ENCODE data around the gene INPP5A. TPM values are rescaled to one million over a fixed set of nuclear protein-coding genes. Genes with fewer than 3 reads are reported as not detected.
A peak's percentile ranks its signal among the peaks of the same experiment; 100 is the strongest.

INPP5A gene
- total RNA-seq, 1 donor from 2014 or later = 32.8 TPM

DNA sequence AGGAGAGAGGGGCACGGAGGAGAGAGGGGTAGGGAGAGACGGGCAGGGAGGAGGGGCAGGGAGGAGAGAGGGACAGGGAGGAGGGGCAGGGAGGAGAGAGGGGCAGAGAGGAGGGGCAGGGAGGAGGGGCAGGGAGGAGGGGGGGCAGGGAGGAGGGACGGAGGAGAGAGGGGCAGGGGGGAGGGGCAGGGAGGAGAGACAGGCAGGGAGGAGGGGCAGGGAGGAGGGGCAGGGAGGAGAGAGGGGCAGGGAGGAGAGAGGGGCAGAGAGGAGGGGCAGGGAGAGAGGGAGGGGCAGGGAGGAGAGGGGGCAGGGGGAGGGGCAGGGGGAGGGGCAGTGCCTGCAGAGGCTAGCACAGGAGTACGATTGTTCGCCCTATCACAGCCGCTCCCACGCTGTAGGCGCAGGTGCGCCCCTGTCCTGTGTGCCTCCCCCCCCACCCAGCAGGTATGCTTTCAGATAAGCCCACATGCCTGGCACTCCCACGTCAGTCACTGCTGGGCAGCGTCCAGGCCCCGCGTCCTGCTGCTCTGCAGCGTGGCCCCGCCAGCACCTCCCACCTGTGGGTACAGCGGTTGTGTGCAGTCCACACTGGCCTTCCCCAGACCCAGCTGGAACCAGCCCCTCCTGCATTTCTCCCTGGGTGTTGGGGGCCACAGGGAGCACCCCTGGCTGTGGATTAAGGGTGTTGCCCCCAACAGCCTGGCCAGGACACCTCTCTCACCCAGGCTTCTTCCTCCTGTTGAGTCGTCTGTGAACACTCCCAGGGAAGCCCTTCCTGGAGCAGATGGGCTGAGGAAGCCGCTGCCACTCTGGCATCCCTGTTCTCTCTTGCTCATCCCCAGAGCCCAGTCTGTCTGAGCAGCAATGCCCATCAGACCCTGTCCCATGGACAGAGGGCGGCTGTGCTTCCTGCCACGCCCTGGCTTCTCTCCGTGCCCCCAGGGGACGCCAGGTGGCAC lies 237.6 kb downstream of the INPP5A start:
- no peak for DNase-seq

DNA sequence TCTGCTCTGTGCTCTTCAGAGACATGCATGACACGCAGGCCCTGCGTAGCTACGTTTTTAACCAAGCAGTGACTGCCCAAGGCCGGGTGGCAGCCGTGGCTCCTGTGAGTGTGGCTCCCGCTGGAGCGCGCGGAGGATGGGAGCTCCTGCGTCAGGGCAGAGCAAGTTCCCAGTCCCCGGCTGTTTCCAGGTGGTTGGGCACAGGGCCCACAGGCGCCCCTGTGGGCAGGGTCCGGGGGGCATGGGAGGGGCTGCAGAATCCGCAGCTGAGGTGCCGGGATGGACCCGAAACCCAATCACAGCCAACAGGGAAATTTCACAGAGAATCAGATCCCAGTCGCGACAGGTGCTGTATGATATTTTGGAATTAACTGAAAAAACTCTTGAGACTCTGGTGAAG lies 238.6 kb downstream of the INPP5A start:
- DNase-seq = no peak

DNA sequence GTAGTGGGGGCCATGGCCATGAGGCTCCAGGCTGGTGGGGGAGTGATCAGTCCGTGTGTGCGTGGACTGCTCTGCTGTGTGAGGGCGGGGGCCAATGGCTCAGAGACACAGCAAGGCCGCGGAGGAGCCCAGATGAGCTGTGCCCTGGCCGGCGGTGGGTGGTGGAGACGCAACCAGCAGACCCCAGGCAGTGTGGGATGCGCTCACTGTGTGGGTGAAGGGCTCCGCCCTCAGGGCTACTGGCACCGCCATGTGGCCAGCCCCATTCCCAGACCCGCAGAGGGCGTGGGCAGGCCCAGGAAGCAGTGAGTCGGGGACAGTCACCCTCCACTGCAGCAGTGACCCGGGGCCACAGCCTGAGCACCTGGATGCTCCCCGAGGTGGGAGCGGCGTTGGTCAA lies 239.2 kb downstream of the INPP5A start:
- no peak for DNase-seq

DNA sequence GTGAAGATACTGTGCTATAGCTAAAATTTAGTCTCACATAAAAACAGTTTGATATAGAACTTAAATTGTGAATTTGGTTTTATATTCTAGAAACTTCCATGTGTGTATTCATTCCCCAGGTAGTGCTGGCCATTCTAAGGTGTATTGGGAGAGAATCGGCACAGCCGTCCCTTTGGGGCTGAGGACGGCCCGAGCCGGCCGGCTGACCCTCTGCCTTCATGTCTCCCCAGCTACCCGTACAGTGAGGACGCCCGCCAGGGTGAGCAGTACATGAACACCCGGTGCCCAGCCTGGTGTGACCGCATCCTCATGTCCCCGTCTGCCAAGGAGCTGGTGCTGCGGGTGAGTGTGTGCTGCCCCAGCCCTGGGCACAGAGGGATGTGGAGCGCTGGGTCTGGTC lies 239.9 kb downstream of the INPP5A start:
- no peak for DNase-seq

DNA sequence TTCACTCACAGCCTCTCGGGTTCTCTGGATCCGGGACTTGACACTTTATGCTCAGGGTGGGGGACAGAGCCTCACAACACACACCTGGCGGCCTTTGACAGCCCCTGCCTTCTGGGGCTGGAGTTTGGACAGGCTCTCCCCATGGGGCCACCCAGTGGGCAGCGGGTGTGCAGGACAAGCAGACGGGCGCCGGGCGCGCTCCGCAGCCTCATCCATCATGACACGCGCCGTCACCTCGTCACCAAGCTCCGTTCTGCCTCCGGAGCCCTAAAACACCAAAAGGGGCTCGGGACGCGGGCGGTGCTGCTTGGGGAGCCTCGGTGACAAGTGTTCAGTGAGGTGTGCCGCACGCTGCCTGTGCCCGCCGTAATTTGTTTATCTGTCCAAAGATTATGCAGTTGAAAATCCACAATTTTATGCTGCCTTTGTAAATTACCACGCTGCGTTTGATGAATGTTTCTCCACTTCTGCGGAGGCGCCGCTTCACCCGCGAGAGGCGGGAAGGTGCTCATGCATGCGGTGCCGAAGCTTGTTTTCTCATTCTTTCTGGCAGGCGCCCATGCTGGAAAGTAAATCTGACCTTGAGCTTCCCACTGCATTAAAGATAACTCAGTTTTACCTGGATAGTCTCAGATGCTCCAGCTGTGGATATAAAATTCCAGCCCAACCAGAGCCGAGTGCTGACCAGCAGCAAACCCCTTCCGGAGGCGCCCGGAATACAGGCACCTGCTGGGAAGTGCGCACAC lies 242.1 kb downstream of the INPP5A start:
- no peak for DNase-seq

DNA sequence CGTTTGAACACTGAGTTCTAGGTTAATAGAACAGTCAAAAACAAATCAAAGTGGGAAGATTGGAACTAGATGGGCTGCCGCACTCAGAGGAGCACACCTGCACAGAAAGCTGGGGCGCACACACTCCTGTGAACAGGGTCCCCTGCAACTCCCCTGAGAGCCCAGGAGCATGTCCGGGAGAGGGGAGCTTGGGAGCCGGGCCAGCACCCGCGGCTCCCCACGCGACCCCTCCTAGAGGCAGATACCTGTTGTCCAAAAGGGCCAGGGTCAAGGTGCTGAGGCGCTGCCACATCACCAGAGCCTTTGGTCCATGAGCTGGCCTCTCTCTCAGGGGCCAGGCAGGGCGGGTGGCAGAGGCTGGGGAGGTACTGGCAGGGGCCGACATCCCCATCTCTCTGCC lies 242.8 kb downstream of the INPP5A start:
- no peak for DNase-seq

DNA sequence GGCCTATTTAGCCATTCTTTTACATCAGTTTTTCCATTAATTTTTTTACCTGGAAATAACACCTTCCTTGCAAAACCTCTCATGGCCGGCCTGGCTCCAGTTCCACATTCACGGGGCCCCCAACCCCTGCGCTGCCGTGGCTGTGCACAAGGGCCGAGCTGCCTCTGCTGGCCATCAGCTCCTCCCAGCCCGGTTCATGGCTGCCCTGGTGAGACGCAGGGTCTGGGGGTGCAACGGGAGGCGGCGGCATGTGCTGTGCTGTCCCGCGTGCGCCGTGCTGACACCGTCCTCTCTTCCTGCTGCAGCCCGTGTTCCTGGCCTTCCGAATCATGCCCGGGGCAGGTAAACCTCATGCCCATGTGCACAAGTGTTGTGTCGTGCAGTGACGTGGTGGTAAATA lies 244.0 kb downstream of the INPP5A start:
- DNase-seq = no peak

DNA sequence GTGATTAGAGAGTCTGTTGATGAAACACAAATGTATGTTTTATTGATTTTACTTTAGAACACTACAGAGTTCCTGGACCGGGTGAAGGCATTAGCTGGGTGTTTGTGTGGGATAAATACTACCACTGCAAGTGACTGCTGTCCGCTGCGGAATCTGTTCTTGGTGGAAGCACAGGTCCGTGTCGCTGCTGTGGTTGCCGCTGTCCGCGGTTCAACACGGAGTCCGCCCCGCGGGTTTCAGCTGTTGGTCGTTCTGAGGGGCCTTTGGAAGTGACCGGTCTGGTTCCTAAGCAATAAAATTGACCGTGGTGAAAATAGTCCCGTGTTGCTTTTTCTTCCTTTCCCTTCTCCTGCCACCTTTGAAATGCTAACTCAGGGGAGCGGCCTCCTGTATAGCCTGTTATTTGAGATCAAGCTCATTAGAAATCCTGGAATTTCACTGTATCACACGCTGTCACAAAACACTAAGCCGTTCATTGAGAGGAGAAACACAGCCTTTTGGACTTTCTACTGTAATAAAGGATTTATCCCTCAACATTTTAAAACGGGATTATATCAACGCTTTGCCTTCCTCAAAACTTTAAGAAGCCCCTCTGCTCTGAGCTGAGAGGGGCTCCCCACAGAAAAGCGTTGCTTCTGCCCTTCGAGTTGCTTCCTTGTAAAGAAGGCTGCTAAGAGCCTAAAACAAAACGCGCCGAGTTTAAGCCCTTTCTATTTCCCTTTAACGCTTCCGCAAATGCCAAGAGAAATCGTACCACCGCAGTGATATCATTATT lies 245.8 kb downstream of the INPP5A start:
- DNase-seq = no peak

DNA sequence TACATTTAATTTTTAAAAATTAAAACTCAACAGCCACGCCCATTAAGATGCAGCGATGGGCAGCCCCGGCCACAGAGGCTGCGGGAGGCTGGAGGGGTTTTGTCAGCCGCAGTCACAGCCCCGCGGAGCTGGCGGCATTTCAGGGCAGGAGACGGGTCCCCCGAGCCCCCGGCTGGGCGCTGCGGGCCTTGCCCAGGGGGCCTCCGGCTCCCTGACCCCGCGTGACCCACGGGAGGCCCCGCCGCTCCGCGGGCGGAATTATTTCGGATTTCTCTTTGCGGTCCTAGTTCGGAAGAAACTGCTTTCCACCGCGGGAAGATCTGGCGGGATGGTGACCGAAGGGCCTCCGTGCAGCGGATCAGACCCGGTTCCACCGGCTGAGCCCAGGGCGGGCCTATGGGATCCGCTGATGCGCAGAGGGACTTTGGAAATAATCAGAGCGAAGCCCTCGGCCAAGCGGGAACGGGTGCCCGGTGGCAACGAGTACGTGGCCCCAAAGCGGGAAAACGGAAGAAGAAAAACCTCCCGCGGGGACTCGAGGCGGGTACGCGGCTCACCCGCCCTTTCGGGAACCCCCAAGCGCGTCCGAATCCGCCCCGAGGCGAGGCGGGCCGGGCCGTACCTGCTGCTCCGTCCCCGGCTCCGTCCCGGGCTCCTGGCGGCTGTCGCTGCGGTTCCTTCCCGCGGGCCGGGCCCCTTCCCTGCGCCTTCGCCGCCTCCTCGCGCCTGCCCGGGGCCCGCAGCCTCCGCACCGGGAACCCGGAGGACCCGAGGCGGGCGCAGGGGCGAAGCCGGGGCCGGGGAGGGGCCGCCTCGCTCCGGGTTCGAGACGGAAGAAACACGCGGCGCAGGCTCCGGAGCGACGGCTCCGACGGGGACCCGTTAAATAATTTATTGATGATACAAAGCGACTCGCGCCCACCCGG lies 246.6 kb downstream of the INPP5A start:
- DNase-seq = no peak

DNA sequence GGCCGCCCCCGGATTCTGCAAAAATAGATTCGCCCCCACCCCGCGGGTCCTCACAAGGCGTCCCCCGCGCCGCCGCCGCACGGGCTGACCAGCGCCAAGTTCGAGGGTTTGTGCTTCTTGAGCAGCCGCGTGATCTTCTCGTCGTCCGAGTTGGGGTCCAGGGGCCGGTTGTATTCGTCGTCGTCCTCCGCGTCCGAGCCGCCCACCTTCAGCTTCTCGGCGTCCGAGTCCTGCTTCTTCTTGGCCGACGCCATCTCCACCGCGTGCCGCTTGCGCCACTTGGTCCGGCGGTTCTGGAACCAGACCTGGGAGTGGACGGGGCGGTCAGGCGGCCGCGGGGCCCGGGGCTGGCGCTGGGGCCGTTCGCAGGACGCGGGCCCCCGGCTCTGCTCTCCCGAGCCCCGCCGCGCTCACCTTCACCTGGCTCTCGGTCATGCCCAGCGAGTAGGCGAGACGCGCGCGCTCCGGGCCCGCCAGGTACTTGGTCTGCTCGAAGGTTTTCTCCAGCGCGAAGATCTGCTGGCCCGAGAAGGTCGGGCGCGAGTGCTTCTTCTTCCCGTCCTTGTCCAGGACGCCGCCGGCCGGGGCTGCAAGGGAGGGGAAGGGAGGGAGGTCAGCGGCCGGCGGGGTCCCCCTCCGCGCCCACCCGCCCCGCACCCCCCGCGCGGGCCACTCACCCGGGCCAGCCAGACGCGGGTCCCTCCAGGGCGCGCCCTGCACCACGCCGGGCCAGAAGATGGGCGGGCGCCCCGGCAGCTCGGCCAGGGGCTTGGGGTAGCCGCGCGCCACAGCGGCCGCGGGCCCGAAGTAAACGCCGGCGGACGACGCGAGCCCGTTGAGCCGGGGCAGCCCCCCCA lies 247.5 kb downstream of the INPP5A start:
- DNase-seq = no peak

DNA sequence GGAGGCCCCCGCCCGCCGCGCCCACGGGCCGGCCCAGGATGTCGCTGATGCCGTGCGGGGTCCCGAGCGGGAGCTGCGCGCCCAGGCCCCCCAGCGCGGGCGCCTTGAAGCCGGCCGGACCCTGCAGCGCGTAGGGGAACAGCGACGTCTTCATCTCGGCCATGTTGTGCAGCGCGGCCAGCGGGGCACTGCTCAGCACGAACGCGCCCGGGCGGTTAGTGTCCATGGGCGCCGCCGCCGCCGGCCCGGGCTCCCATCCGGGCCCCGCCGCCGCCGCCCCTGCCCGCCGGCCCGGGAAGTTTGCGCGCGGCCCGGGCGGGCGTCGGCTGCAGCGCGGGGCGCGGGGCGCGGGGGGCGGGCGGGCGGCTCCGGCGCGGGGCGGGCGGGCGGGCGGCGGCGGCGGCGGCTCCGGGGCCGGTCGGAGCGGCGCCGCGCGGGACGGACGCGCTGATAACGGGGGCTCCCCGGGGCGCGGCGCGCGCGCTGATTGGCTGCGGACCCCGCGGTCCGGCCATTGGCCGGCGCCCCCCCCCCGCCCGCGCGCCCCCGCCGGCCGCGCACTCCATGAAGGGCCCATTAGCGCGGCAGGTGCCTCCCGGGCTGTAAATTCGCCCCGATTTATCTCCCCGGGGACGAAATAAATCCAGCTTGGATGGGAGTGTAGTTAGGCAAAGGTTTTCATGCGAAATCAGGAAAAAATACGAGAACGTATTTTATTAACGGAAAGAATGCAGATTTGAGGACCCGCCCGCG lies 248.3 kb downstream of the INPP5A start, which contains the start of gene NKX6-2:
TSS of gene NKX6-2 (minus strand) at position 425 of the 753 bp plus-strand sequence. CDS start at position 226, 199 bp downstream.
- DNase-seq = peak; percentile 35

DNA sequence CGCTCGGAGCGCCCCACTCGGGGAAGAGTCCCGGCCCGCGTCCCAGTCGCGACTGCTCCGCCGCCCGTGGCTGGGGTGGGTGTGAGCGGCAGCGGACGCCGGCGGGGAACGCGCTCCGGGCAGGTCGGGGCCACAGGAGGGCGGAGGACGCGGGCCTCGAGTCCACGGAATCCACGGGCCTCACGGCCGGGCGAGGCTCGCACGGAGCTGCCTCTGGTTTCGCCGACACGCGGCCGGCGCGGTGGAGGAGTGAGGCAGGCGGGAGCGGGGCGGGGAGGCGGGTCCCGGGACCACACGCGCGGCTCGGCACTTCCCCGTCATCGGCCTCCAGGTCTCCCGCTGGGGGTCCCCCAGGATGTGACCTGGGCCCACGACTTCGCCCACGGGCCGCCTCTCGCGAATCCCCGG lies 248.9 kb downstream of the INPP5A start:
- DNase-seq = no peak

DNA sequence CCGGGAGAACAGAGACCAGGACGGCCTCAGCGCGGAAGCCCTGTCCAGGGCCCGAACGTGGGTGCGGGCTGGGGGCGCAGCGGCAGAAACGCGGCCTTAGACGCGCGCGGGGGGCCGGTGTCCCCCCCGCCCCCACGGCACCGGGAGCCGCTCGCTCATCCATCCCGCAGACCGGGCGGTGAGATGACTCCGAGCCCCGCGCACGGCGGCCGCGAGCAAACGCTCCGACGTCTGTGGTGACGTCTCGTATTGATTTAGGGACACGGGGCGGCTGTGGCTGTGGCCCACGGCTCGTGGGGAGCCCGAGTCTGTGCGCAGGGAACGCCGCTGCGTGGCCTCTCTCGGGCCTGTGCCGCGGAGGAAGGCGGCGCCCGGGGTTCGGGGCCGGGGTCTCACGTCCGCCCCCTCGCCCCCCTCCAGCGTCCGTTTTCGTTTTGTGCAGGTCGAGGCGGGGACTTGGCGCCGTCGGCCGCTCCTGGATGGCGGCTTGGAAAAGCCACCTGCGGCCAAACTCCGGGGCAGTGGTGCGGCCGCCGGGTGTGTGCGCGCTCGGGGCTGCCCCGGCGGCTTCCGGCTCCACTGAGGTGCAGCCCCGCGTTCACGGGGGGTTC lies 249.4 kb downstream of the INPP5A start:
- DNase-seq = no peak

DNA sequence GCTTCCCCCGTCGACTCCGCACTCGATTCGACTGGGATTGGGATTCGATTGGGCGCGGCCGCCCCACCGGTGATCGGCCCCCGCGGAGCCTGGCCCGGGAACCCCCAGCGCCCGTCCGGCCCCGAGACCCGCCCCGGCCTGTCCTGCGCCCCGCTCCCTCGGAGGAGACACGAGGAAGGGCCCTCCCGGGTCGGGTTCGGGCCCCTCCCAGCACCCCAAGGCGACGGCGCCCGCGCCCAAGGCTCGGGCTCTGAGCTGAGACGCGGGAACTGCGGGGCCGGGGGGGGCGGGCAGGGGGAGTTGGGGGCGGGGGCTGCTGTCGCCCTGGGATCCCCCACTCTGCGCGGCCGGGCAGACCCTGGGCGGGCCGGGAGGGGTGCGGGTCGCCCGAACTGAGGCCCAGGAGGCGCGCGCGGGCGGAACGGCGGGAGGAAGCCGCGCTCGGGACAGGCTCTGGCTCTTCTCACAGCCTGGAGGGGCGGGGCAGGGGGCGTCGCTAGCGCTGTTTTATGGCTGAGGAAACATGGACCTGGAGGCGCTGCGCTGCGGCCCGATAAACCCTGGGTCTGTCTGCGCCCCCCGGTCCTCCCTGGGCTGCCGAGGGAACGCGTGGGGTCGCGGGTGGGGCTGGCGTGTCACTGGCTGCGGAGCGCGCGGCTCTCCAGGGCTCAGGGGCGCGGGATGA lies 250.1 kb downstream of the INPP5A start:
- no peak for DNase-seq

DNA sequence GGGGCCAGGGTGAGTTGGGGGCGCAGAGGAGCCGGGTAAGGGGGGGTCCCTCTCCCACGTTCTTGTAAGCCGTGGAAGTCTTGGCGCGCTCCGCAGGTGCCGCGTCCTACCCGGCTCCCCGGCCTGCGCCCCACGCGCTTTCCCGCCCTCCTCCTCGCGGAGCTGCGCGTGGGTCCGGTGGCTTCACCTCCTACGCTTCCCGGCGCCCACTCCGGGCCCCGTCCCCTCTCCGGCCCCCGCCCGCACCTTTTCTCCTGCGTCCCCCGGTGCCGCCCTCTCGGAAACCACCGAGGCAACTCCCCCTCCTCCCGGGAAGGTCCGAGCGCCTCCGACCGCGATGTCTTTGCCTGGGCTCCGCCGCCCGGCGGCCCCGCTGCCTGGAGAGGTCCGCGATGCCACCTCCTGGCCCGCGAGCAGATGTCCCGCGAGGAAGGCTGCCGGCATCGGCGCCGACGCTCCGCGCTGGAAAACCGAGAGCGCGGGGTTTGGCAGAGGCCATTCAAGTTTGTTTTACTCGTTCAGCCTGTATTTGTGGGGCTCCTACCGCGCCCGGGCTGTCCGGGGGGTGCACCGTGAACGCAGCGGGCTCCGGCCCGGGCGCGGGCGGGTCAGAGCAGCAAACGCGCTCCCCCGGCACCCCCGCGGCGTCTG lies 250.7 kb downstream of the INPP5A start:
- peak; percentile 44 for DNase-seq

DNA sequence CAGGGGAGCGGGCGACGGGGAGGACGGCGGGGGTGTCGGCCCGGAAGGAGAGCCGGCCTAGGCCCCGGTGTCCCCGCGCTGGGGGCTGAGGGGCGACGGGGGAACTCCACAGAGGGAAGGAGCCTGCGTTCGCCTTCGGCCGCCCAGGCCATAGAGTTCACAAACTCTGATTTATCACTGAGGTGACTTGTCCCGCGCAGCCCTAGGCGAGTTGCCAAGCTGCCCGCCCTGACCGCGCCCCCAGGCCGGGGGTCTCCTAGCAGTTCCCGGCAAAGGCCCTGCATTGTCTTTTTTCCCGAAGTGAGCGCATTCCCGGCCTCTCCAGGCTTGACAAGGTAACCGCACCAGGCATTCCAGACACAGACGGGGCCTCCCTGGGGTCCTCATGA lies 251.2 kb downstream of the INPP5A start:
- DNase-seq = no peak

DNA sequence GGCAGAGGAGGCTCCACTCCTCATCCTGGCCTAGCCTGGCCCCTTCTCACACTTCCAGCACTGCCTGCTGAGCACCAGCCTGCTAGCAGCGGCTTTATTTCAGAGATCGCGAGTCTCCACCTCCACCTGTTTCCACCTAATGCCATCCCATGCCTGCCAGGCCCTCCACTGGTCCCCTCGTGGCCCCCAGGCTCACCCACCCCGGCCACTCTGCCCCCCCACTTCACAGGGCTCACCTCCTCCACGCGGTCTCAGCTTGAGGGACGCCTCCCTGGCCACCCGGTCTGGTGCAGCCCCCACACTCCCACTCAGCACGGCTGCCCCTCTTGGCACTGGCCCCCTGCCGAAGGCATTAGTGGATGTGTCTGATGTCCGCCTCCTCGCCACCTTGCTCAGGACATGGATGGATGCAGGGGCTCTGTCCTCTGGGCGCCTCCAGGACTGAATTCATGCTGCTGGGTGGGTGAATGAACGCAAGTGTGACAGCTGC lies 252.1 kb downstream of the INPP5A start:
- no peak for DNase-seq

DNA sequence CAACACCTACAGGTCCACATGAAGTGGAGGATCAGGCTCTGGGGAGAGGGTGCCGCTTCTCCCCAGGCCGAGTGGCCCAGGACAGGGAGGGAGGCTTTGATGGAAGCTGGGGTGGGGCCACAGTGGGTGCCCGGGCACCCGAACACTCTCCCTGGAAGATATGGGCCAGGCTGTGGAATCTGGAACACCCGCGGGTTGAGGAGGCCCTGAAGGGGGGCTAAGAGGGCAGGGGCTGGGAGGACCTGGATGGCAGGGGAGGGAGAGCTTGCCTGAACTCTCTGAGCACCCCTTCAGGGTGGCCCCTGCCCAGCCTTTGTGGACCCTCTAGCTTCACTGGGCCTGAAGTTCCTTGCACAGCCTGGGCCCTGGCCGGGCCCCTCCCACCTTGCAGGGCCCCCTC lies 252.9 kb downstream of the INPP5A start:
- DNase-seq = no peak
